Fibroblast of lung (primary cell): ENCODE data around the gene TAOK1. TPM values are rescaled to one million over a fixed set of nuclear protein-coding genes. Genes with fewer than 3 reads are reported as not detected.

Experiments
- DNase-seq, 2 donors: peaks; one replicate each; pipeline versions ENCODE4 v3.0.0 to v3.0.0-alpha.2; 2010; ENCODE audit warnings: low read depth in 2 of 2
- H2AFZ ChIP-seq: 2 replicates; pipeline ENCODE4 v1.5.1; 2012; ENCODE audit warnings: low read length, control low read depth, inconsistent platforms
- H3K27ac ChIP-seq: 2 replicates; pipeline ENCODE4 v1.5.1; 2011; ENCODE audit warnings: low read length, control low read depth; ENCODE audit not compliant: insufficient read depth
- H3K27me3 ChIP-seq: 2 replicates; pipeline ENCODE4 v1.5.1; 2011; ENCODE audit warnings: mild to moderate bottlenecking, low read length; ENCODE audit not compliant: control insufficient read depth, insufficient read depth
- H3K36me3 ChIP-seq: 2 replicates; pipeline ENCODE4 v1.5.1; 2011; ENCODE audit warnings: low read length; ENCODE audit not compliant: control insufficient read depth, insufficient read depth
- H3K4me1 ChIP-seq: 2 replicates; pipeline ENCODE4 v1.5.1; 2011; ENCODE audit warnings: low read length; ENCODE audit not compliant: control insufficient read depth, insufficient read depth; ENCODE audit errors: extremely low read depth
- H3K4me2 ChIP-seq: 2 replicates; pipeline ENCODE4 v1.5.1; 2011; ENCODE audit warnings: low read length, control low read depth; ENCODE audit not compliant: insufficient read depth; ENCODE audit errors: extremely low read depth
- H3K4me3 ChIP-seq, 4 experiments: fragments of 200-600 bp in 1 of 4; sonication (generic) in 1 of 4; replicated peaks in 1 of 4; 2 replicates each; pipeline ENCODE4 v1.5.1; 2011 to 2016; ENCODE audit warnings: low read length in 4 of 4, low read depth in 3 of 4, mild to moderate bottlenecking in 3 of 4, control low read depth in 2 of 4, inconsistent platforms in 1 of 4, mixed read lengths in 1 of 4; ENCODE audit not compliant: insufficient read depth in 1 of 4; ENCODE audit errors: control extremely low read depth in 1 of 4
- H3K79me2 ChIP-seq: 2 replicates; pipeline ENCODE4 v1.5.1; 2012; ENCODE audit warnings: mild to moderate bottlenecking, low read length, inconsistent platforms; ENCODE audit not compliant: control insufficient read depth, insufficient read depth
- H3K9ac ChIP-seq: 2 replicates; pipeline ENCODE4 v1.5.1; 2011; ENCODE audit warnings: mild to moderate bottlenecking, low read length, control low read depth; ENCODE audit not compliant: insufficient read depth
- H3K9me3 ChIP-seq: 2 replicates; pipeline ENCODE4 v1.5.1; 2012; ENCODE audit warnings: low read depth, low read length; ENCODE audit not compliant: control insufficient read depth, insufficient read depth
- H4K20me1 ChIP-seq: 2 replicates; pipeline ENCODE4 v1.5.1; 2011; ENCODE audit warnings: low read length; ENCODE audit not compliant: control insufficient read depth, insufficient read depth; ENCODE audit errors: extremely low read depth
- EZH2 ChIP-seq: IDR thresholded peaks from 2 replicates; pipeline ENCODE4 v1.5.1; 2012; ENCODE audit warnings: low read length, control low read depth, mild to moderate bottlenecking; ENCODE audit errors: missing control alignments
- polyA plus RNA-seq, 2 donors: library from polyadenylated mRNA; depleted of rRNA in 1 of 2; stranded (reverse) in 1 of 2; unstranded in 1 of 2; fragments of >200 nt; gene quantifications; 2 replicates each; pipeline ENCODE4 v1.2.1, GENCODE V29; 2011 to 2012; ENCODE audit warnings: missing spikeins in 1 of 2
- total RNA-seq: library from RNA; depleted of rRNA; stranded (reverse); fragments of >200 nt; gene quantifications from 2 replicates; pipeline ENCODE4 v1.2.1, GENCODE V29; 2014
- TF ChIP-seq, protein P1 (sequence below), 2 donors: IDR thresholded peaks in 1 of 2; conservative IDR thresholded peaks in 1 of 2; 1 replicate in 1 of 2; 2 replicates in 1 of 2; pipeline ENCODE4 v1.5.1; 2011 to 2012; ENCODE audit warnings: low read length in 2 of 2, control low read depth in 1 of 2, inconsistent platforms in 1 of 2, low read depth in 1 of 2, mild to moderate bottlenecking in 1 of 2

TAOK1 gene
- total and polyA plus RNA-seq, 2 donors (not counting 1 experiment from before 2014, with no cell fraction given): 35.1 to 62.8 TPM

DNA sequence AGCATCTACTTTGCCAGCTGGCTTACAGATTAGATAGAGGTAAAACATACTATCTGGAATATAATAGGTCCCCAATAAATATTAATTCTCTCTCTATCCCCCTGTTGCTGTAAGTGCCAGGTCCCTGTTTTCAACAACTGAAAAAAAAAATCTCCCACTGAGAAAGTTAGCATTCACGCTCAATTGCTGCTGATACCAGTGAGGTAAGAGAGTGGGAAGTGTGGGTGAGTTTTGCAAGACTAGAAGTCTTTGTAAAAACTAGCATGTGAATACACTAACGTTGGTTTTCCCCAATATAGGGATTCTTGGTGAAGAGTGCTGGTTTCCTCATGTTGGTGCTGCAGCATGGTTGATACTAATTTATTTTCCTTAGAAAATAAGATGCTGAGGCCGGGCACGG lies 11.7 kb upstream of the TAOK1 start:
- no peaks in the 10 kb centered on the region for H3K36me3 ChIP-seq
- TF ChIP-seq, protein P1, sequence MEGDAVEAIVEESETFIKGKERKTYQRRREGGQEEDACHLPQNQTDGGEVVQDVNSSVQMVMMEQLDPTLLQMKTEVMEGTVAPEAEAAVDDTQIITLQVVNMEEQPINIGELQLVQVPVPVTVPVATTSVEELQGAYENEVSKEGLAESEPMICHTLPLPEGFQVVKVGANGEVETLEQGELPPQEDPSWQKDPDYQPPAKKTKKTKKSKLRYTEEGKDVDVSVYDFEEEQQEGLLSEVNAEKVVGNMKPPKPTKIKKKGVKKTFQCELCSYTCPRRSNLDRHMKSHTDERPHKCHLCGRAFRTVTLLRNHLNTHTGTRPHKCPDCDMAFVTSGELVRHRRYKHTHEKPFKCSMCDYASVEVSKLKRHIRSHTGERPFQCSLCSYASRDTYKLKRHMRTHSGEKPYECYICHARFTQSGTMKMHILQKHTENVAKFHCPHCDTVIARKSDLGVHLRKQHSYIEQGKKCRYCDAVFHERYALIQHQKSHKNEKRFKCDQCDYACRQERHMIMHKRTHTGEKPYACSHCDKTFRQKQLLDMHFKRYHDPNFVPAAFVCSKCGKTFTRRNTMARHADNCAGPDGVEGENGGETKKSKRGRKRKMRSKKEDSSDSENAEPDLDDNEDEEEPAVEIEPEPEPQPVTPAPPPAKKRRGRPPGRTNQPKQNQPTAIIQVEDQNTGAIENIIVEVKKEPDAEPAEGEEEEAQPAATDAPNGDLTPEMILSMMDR (conservative IDR thresholded peaks at IDR 0.05 in 1 of 2, IDR thresholded peaks at IDR 0.05 in 1 of 2; ENCODE audit: low read depth in 1 of 2, low read length in 2 of 2): no peak
- no peak for TF ChIP-seq EZH2

DNA sequence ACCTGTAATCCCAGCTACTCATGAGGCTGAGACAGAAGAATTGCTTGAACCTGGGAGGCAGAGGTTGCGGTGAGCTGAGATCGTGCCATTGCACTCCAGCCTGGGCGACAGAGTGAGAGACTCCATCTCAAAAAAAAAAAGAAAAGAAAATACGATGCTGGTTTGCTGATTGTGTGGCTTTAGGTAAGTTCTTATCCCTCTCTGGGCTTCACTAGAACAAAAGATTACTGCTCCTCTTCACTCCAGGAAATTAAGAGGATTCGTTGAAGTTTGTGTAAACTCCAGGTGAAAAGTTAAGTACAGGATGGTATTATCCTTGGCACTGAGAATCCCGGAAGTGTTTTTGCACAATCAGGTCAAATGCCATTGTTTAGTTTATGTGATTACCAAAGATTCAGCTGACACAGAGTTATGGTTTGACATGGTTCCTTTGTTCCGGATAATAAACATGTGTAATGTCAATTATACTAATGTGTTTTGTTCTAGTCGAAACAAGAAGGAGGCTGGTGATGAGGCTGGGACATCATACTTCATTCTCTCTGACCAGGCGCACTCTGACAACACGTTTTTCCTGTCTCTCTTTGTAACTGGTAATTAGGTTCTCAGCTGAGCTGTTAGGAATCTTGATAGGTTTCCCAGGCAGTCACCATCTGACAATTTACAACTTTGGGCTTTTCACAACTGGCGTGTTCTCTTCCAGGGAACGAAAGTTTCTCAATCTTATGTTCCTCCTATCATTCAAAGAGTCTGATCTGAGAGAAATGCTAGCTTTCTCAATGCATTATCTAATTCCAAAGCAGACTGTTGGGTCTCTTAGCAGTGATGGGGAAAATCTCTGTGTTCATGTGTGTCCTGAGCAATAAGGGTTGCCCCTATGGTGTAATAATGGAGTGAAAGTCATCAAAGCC lies 10.8 kb upstream of the TAOK1 start:
- peaks cover 6% of the 10 kb centered on the region for H3K4me1 ChIP-seq
- no peaks in the 10 kb centered on the region for H3K27me3 ChIP-seq
- DNase-seq: peak in 1 of 2 donors; percentile 23
- no peak overlapping the region for H3K4me2 ChIP-seq
- no peaks in the 10 kb centered on the region for H3K9me3 ChIP-seq
- peak overlapping the region; percentile 24 for H2AFZ ChIP-seq
- no peaks in the 10 kb centered on the region for H4K20me1 ChIP-seq
- H3K36me3 ChIP-seq: no peaks in the 10 kb centered on the region
- no peak overlapping the region for H3K4me3 ChIP-seq
- no peak overlapping the region for H3K27ac ChIP-seq
- TF ChIP-seq EZH2: no peak
- TF ChIP-seq, protein P1 (conservative IDR thresholded peaks at IDR 0.05 in 1 of 2, IDR thresholded peaks at IDR 0.05 in 1 of 2; ENCODE audit: low read depth in 1 of 2, low read length in 2 of 2): no peak
- no peaks in the 10 kb centered on the region for H3K79me2 ChIP-seq
- H3K9ac ChIP-seq: no peak overlapping the region

More for the DNA sequence above, 11.7 kb upstream of the TAOK1 start:
- Histone ChIP-seq H3K4me2 (no peak overlapping the region), H3K27me3 (no peaks in the 10 kb centered on the region), H3K27ac (no peak overlapping the region), H4K20me1 (no peaks in the 10 kb centered on the region), H3K9me3 (no peaks in the 10 kb centered on the region), H3K4me1 (peaks cover 6% of the 10 kb centered on the region), H3K4me3 (no peak overlapping the region), H3K9ac (no peak overlapping the region), H2AFZ (no peak overlapping the region), H3K79me2 (no peaks in the 10 kb centered on the region)
- DNase-seq: no peak

DNA sequence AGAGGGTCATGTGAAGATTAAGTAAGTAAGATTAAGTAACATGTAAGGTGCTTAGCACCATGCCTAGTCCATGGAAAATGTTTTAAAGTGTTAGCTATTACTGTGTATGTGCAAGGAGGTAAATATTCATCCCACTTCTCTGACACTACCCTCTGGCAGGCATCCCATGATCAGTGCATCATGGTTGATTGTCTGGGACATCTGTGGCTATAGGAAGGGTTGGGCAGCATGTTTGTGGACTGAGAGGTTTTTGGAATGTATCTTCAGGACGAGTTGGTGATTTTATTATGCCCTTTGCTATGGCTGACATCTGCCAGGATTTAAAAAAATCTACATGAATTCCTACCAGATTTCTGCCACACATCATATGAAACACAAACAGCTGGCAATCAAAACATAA lies 6.5 kb upstream of the TAOK1 start:
- Histone ChIP-seq H3K27ac (no peak overlapping the region), H4K20me1 (no peaks in the 10 kb centered on the region), H3K79me2 (no peaks in the 10 kb centered on the region), H2AFZ (no peak overlapping the region), H3K36me3 (no peaks in the 10 kb centered on the region), H3K9ac (no peak overlapping the region), H3K4me1 (no peaks in the 10 kb centered on the region), H3K9me3 (no peaks in the 10 kb centered on the region), H3K27me3 (no peaks in the 10 kb centered on the region), H3K4me3 (no peak overlapping the region), H3K4me2 (no peak overlapping the region)
- TF ChIP-seq EZH2: no peak
- TF ChIP-seq, protein P1 (conservative IDR thresholded peaks at IDR 0.05 in 1 of 2, IDR thresholded peaks at IDR 0.05 in 1 of 2; ENCODE audit: low read depth in 1 of 2, low read length in 2 of 2): no peak
- peak in 1 of 2 donors; percentile 27 for DNase-seq
